ENCODE data around the gene GRAMD2B. TPM values are rescaled to one million over a fixed set of nuclear protein-coding genes. Genes with fewer than 3 reads are reported as not detected.

Gene GRAMD2B
- total RNA-seq, 3 donors from 2014 or later: 38.1 to 206 (median 103) TPM

DNA sequence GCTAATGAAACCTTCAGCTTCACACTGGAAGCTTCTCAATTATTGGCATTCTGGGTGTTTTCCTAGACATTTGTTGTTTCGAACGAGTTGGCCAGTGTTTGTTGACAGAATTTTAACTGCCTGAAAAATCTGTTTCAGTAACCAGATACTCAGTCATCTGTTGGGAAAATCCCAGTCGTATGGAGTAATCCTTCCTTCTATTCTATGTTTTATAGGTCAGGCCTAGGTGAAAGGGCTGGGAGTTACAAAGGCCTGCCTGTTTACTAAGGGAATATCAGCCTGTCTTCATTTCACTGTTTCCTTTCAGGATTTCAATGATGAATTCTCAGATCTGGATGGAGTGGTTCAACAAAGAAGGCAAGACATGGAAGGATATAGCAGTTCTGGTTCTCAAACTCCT lies 59.9 kb downstream of the GRAMD2B start:
- Histone ChIP-seq H3K4me3 (no peak overlapping the region), H3K27ac (peak overlapping the region; percentile 70 to 89), H3K4me1 (peaks cover 7 to 9% of the 10 kb centered on the region in 2 donors), H3K9me3 (no peaks in the 10 kb centered on the region), H3K27me3 (no peaks in the 10 kb centered on the region), H3K36me3 (peaks cover 8% of the 10 kb centered on the region)
- no peak for DNase-seq (ENCODE audit: low spot score in 2 of 2)
- TF ChIP-seq POLR2A (IDR thresholded peaks at IDR 0.05) (no peak), POLR2AphosphoS5 (IDR thresholded peaks at IDR 0.05) (no peak)
- TF ChIP-seq, protein P1, sequence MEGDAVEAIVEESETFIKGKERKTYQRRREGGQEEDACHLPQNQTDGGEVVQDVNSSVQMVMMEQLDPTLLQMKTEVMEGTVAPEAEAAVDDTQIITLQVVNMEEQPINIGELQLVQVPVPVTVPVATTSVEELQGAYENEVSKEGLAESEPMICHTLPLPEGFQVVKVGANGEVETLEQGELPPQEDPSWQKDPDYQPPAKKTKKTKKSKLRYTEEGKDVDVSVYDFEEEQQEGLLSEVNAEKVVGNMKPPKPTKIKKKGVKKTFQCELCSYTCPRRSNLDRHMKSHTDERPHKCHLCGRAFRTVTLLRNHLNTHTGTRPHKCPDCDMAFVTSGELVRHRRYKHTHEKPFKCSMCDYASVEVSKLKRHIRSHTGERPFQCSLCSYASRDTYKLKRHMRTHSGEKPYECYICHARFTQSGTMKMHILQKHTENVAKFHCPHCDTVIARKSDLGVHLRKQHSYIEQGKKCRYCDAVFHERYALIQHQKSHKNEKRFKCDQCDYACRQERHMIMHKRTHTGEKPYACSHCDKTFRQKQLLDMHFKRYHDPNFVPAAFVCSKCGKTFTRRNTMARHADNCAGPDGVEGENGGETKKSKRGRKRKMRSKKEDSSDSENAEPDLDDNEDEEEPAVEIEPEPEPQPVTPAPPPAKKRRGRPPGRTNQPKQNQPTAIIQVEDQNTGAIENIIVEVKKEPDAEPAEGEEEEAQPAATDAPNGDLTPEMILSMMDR (IDR thresholded peaks at IDR 0.05): no peak
- intact Hi-C loops (cut with DNase I; ENCODE audit: low total_unique reads): no loop called here

DNA sequence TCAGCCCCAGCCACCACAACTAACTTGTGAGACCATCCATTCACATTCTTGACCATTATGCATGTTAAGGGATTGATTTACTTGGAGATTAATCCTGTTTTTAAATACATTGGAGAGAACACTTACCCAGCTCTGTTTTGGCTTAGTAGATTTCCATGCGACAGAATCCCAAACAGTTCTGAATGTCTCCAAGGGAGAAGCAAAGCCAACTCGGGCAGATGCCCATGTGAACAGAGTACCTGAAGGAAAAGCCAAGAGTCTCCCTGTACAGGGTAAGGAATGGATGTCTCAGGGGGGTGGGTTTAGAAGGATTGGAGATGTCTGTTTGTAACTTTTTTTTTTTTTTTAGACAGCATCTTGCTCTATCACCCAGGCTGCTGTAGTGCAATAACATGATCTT lies 61.0 kb downstream of the GRAMD2B start:
- intact Hi-C loops (cut with DNase I; ENCODE audit: low total_unique reads): no loop called here
- Histone ChIP-seq H3K4me3 (no peak overlapping the region), H3K9me3 (no peaks in the 10 kb centered on the region), H3K4me1 (peaks cover 3 to 11% of the 10 kb centered on the region in 2 donors), H3K36me3 (peaks cover 8% of the 10 kb centered on the region), H3K27ac (peak overlapping the region in 1 of 2 donors; percentile 89), H3K27me3 (no peaks in the 10 kb centered on the region)
- TF ChIP-seq, protein P1 (IDR thresholded peaks at IDR 0.05): no peak
- TF ChIP-seq POLR2AphosphoS5 (IDR thresholded peaks at IDR 0.05) (no peak), POLR2A (IDR thresholded peaks at IDR 0.05) (no peak)
- DNase-seq (ENCODE audit: low spot score in 2 of 2): no peak

- peak in 1 of 2 donors; percentile 51 for DNase-seq (ENCODE audit: low spot score in 2 of 2)
- Histone ChIP-seq H3K27me3 (no peaks in the 10 kb centered on the region), H3K9me3 (no peaks in the 10 kb centered on the region), H3K4me1 (peaks cover 3 to 30% of the 10 kb centered on the region in 2 donors), H3K27ac (peak overlapping the region; percentile 40 to 89), H3K4me3 (no peak overlapping the region), H3K36me3 (peaks cover 8% of the 10 kb centered on the region)
- no peak for TF ChIP-seq POLR2AphosphoS5 (IDR thresholded peaks at IDR 0.05)
- intact Hi-C loops (cut with DNase I; ENCODE audit: low total_unique reads): loop anchor here (5.0 kb wide), 1 partner anchor 184 kb away; no protein-coding TSS in a partner anchor
Observed at GRCh38 chr5:126486332-126486731, 63.1 kb downstream of the GRAMD2B start.

GRCh38 chr5:126487596-126487995 lies 64.4 kb downstream of the GRAMD2B start:
- Histone ChIP-seq H3K9me3 (no peaks in the 10 kb centered on the region), H3K27ac (peak overlapping the region; percentile 89 to 91), H3K4me1 (peaks cover 3 to 32% of the 10 kb centered on the region in 2 donors), H3K36me3 (peaks cover 8% of the 10 kb centered on the region), H3K27me3 (no peaks in the 10 kb centered on the region), H3K4me3 (no peak overlapping the region)
- DNase-seq (ENCODE audit: low spot score in 2 of 2): no peak
- intact Hi-C loops (cut with DNase I; ENCODE audit: low total_unique reads): loop anchor here (5.0 kb wide), 1 partner anchor 185 kb away; no protein-coding TSS in a partner anchor
- TF ChIP-seq POLR2AphosphoS5 (IDR thresholded peaks at IDR 0.05) (no peak), POLR2A (IDR thresholded peaks at IDR 0.05) (no peak)
- TF ChIP-seq, protein P1 (IDR thresholded peaks at IDR 0.05): no peak

- no peaks in the 10 kb centered on the region for H3K9me3 ChIP-seq
- H3K27me3 ChIP-seq: no peaks in the 10 kb centered on the region
- intact Hi-C loops (cut with DNase I; ENCODE audit: low total_unique reads): loop anchor here (5.0 kb wide), 1 partner anchor 186 kb away; no protein-coding TSS in a partner anchor
- TF ChIP-seq POLR2A (IDR thresholded peaks at IDR 0.05): no peak
- TF ChIP-seq, protein P1 (IDR thresholded peaks at IDR 0.05): no peak
- no peak for TF ChIP-seq POLR2AphosphoS5 (IDR thresholded peaks at IDR 0.05)
- peak overlapping the region; percentile 89 to 91 for H3K27ac ChIP-seq
- no peak overlapping the region for H3K4me3 ChIP-seq
- no peak for DNase-seq (ENCODE audit: low spot score in 2 of 2)
- H3K4me1 ChIP-seq: peaks cover 3 to 32% of the 10 kb centered on the region in 2 donors
- peaks cover 8% of the 10 kb centered on the region for H3K36me3 ChIP-seq
Observed at GRCh38 chr5:126488443-126489065, 65.3 kb downstream of the GRAMD2B start.

Data from breast epithelium (tissue), 4 donors.